Activated CD4-positive, CD25-positive, alpha-beta regulatory T cell treated with anti-CD3 and anti-CD28 coated beads, Interleukin-2, amount 50 U/mL, for 16 hours (primary cell): Measurements from ENCODE around the gene DPM3.

Source experiments
- DNase-seq: peaks from one replicate; pipeline ENCODE4 v3.0.0-alpha.2; 2020; ENCODE audit warnings: low read depth, low spot score

The DPM3 gene

DNA sequence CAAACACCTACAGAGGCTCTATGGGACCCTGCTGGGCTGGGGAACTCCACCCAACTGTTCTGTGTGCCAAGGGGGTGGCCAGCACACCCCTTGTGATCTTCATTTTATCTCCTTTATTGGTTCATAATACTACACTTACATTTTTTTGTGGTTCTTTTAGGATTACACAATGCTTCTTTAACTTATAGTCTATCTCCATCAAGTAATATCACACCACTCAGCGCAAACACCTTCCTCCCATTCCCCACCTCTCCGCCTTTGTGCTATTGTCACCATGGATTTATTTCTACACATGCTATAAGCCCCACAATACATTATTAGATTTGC lies 45.7 kb downstream of the DPM3 start:
- no peak for DNase-seq

GRCh38 chr1:155093911-155094621 lies 46.3 kb downstream of the DPM3 start:
- DNase-seq: no peak

- DNase-seq: no peak
These were observed 47.7 kb downstream of the DPM3 start for GRCh38 chr1:155092641-155093040.

DNA sequence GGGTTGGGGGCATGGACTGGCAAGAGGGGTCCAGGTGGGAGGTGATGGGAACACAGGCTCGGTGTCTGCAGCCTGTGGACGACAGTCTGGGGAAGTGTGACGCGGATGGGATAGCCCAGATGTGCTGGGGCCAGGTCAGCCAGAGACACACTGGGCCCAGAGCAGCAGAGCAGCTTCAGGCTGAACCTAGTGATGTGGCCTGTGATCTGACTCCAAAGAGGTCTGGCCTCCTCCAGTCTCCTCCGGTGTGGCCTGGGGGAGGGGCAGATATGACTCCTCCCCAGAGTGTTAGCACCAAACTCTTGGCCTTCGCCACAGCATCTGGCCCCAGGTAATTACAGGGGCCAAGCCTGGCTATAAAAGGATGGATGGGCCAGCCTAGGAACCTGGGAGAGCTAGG lies 48.2 kb downstream of the DPM3 start:
- no peak for DNase-seq

DNA sequence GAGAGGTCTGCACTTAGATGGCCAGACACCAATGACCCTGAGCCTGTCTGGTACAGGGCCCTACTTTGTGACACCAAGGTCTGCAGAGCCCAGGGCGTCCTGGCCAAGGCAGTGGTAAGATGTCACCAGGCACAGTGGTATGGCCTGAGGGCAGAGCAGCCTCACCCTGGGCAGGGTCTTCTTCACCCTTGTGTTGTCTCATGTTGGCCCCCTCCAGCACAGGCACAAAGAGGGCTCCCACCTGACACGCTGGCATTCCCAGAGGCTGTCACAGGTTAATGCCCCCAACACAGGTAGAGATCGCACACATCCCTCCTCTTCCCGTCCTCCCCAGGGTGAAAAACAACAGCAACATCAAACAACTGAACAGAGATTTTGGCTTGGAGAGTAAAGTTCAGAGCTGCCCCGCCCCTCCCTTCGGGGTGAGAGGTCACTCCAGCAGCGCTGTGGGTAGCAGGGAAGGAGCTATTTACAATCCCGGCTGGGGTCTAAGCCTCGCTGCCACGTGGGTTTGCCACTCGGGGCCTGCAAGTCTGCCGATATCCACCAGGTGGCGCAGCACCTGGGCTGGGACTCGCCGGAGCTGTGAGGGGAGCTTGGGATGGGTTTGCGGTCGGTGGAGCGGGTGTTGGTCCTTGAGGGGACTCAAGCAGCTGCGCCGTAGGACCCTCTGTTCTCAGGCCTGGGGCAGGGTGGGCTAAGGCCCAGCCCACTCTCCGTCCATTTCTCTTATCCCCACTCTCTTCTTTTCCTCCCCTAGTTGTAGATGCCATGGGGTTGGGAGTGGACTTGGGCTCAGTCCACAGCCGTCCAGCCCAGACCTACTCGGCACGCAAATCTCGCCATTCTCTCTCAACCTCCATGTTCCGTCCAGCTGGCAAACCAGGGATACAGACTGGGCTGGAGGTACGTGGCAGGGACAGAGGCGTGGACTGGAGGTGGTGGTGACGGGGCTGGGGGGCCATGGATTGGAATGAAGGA lies 49.0 kb downstream of the DPM3 start:
- peak; percentile 61 for DNase-seq
